B cell (primary cell): ENCODE data around the gene CBLN3. TPM values are rescaled to one million over a fixed set of nuclear protein-coding genes. Genes with fewer than 3 reads are reported as not detected.

ENCODE experiments used
- ATAC-seq: fragments of 200-7000 bp; cut with Tn5 transposase; one replicate; pipeline ENCODE4 v1.10.0; 2021; ENCODE audit warnings: low read depth, mild to moderate bottlenecking, moderate number of reproducible peaks, moderate library complexity
- CTCF ChIA-PET: fragments of 350-600 bp; sonication (Branson Sonifier 250); formaldehyde crosslinking; loops from one replicate; lab custom pipeline; 2021; ENCODE audit warnings: antibody characterized with exemption, inconsistent platforms; lab: Charles Lee
- POLR2A ChIA-PET: fragments of 350-600 bp; sonication (Branson Sonifier 250); formaldehyde crosslinking; loops from one replicate; lab custom pipeline; 2021; ENCODE audit warnings: antibody characterized with exemption; lab: Charles Lee
- DNase-seq: peaks from one replicate; pipeline ENCODE4 v3.0.0; 2013
- H2AFZ ChIP-seq: 2 replicates; pipeline ENCODE4 v1.6.1; 2012; ENCODE audit warnings: mild to moderate bottlenecking, low read depth, low read length; ENCODE audit not compliant: insufficient read depth, poor library complexity, severe bottlenecking
- H3K27ac ChIP-seq, 2 donors: 1 replicate in 1 of 2; 2 replicates in 1 of 2; pipeline ENCODE4 v1.5.1; 2012 to 2013; ENCODE audit warnings: low read length in 2 of 2, mild to moderate bottlenecking in 2 of 2, moderate library complexity in 1 of 2
- H3K27me3 ChIP-seq, 4 experiments: fragments of 200-600 bp in 1 of 4; sonication (generic) in 1 of 4; replicated peaks in 1 of 4; 1 replicate in 2 of 4; 2 replicates in 2 of 4; pipeline versions ENCODE4 v1.6.1 to v1.7.0; 2013 to 2016; ENCODE audit warnings: low read length in 3 of 4, mild to moderate bottlenecking in 2 of 4, mixed read lengths in 1 of 4, moderate library complexity in 1 of 4; ENCODE audit not compliant: insufficient read depth in 4 of 4, control insufficient read depth in 3 of 4; ENCODE audit errors: control extremely low read depth in 1 of 4
- H3K36me3 ChIP-seq, 2 experiments: replicated peaks in 1 of 2; 1 replicate in 1 of 2; 2 replicates in 1 of 2; pipeline versions ENCODE4 v1.6.1 to v1.7.1; 2013; ENCODE audit warnings: low read length in 1 of 2; ENCODE audit not compliant: insufficient read depth in 2 of 2, control insufficient read depth in 1 of 2; ENCODE audit errors: control extremely low read depth in 1 of 2, extremely low read depth in 1 of 2
- H3K4me1 ChIP-seq, 2 donors: fragments of 200-600 bp in 1 of 2; sonication (generic) in 1 of 2; 1 replicate in 1 of 2; 2 replicates in 1 of 2; pipeline versions ENCODE4 v1.5.1 to v1.6.1; 2013 to 2017; ENCODE audit warnings: low read length in 2 of 2; ENCODE audit not compliant: control insufficient read depth in 2 of 2, insufficient read depth in 2 of 2
- H3K4me2 ChIP-seq: replicated peaks from 2 replicates; pipeline ENCODE3; 2012; ENCODE audit warnings: mild to moderate bottlenecking, low read depth, low read length; ENCODE audit not compliant: poor library complexity, severe bottlenecking
- H3K4me3 ChIP-seq, 5 experiments: fragments of 200-600 bp in 1 of 5; sonication (generic) in 1 of 5; 1 replicate in 3 of 5; 2 replicates in 2 of 5; pipeline versions ENCODE4 v1.5.1 to v1.7.0; 2011 to 2016; ENCODE audit warnings: low read length in 4 of 5, mild to moderate bottlenecking in 4 of 5, low read depth in 2 of 5, control low read depth in 1 of 5, moderate library complexity in 1 of 5; ENCODE audit not compliant: insufficient read depth in 1 of 5; ENCODE audit errors: control extremely low read depth in 1 of 5, extremely low read depth in 1 of 5
- H3K79me2 ChIP-seq: fragments of 200-600 bp; sonication (generic); one replicate; pipeline ENCODE4 v1.6.0; 2016; ENCODE audit warnings: low read length; ENCODE audit not compliant: control insufficient read depth, insufficient read depth
- H3K9ac ChIP-seq: fragments of 200-600 bp; sonication (generic); 2 replicates; pipeline ENCODE4 v1.6.1; 2017; ENCODE audit warnings: mild to moderate bottlenecking, low read length, moderate library complexity
- H3K9me3 ChIP-seq, 3 donors: one replicate each; pipeline versions ENCODE4 v1.6.1 to v1.7.1; 2013; ENCODE audit warnings: low read length in 2 of 3; ENCODE audit not compliant: control insufficient read depth in 2 of 3, insufficient read depth in 1 of 3; ENCODE audit errors: control extremely low read depth in 1 of 3
- H4K20me1 ChIP-seq: 2 replicates; pipeline ENCODE4 v1.6.0; 2012; ENCODE audit warnings: mild to moderate bottlenecking, low read length; ENCODE audit not compliant: insufficient read depth, control insufficient read depth, poor library complexity, severe bottlenecking
- H3K27ac Mint-ChIP-seq: one replicate; pipeline ENCODE4 v1.8.0; 2021; ENCODE audit warnings: mixed read lengths
- H3K27me3 Mint-ChIP-seq: one replicate; pipeline ENCODE4 v1.8.0; 2021; ENCODE audit warnings: mixed read lengths
- H3K4me1 Mint-ChIP-seq: one replicate; pipeline ENCODE4 v1.8.0; 2021; ENCODE audit warnings: mixed read lengths
- H3K4me3 Mint-ChIP-seq: one replicate; pipeline ENCODE4 v1.8.0; 2021; ENCODE audit warnings: mixed read lengths
- H3K9me3 Mint-ChIP-seq: one replicate; pipeline ENCODE4 v1.8.0; 2022; ENCODE audit warnings: mixed read lengths; ENCODE audit not compliant: insufficient read depth
- EZH2 ChIP-seq: IDR thresholded peaks from 2 replicates; pipeline ENCODE4 v1.6.1; 2012; ENCODE audit warnings: borderline replicate concordance, low read depth, mild to moderate bottlenecking, moderate library complexity, low read length; ENCODE audit not compliant: insufficient read depth, poor library complexity, severe bottlenecking
- WGBS: methylation state at CpG from one replicate; pipeline ENCODE4 v1.1.5; 2013; ENCODE audit warnings: missing lambda C conversion rate; ENCODE audit not compliant: insufficient coverage; 5-methylcytosine and 5-hydroxymethylcytosine counted together
- intact Hi-C: fragments of 100-400 bp; cut with micrococcal nuclease; formaldehyde crosslinking; loops from one replicate; pipeline ENCODE4 v1.10.0; 2022
- polyA plus RNA-seq: library from polyadenylated mRNA; depleted of rRNA; stranded (reverse); fragments of >200 nt; gene quantifications from 2 replicates; pipeline ENCODE4 v1.2.3, GENCODE V29; 2012
- total RNA-seq, 2 donors: library from RNA; stranded (reverse); fragments of 120-200 nt in 1 of 2; gene quantifications; 1 replicate in 1 of 2; 2 replicates in 1 of 2; pipeline versions ENCODE4 v1.2.3 to v1.2.4, GENCODE V29; 2013 to 2022
- TF ChIP-seq, protein P1 (sequence below): fragments of 200-600 bp; IDR thresholded peaks from one replicate; pipeline ENCODE4 v1.8.0; 2022; ENCODE audit warnings: antibody characterized with exemption, mild to moderate bottlenecking

The CBLN3 gene
- total and polyA plus RNA-seq, 2 donors (not counting 1 experiment from before 2014, with no cell fraction given): 35.0 to 134 TPM

DNA sequence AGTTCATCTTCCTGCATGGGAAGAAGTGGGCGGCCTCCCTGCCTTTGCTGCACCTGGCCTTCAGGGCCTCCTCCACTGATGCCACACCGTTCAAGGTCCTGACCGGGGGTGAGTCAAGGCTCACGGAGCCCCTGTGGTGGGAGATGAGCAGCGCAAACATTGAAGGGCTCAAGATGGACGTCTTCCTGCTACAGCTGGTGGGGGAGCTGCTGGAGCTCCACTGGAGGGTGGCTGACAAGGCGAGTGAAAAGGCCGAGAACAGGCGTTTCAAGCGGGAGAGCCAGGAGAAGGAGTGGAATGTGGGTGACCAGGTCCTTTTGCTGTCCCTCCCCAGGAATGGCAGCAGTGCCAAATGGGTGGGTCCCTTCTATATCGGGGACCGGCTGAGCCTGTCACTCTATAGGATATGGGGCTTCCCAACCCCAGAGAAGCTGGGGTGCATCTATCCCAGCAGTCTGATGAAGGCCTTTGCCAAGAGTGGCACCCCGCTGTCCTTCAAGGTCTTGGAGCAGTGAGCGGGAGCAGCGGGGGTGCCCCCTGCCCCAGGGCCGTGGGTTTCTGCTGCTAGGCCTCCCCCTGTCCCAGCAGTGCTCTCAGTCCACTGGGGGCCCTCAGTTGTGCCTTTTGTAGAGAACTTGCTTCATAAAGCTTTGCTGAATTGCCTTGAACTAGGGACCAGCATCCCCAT, 12.4 kb downstream of the CBLN3 start:
- Mint-ChIP-seq H3K27ac (no peak overlapping the region), H3K9me3 (no peaks in the 10 kb centered on the region), H3K4me3 (no peak overlapping the region), H3K4me1 (no peaks in the 10 kb centered on the region), H3K27me3 (peaks cover 34% of the 10 kb centered on the region)
- ATAC-seq: no peak
- H3K36me3 ChIP-seq: no peaks in the 10 kb centered on the region
- no peaks in the 10 kb centered on the region for H3K9me3 ChIP-seq
- H3K9ac ChIP-seq: no peak overlapping the region
- POLR2A ChIA-PET: no interaction called here
- H3K4me1 ChIP-seq: peaks cover under 1% of the 10 kb centered on the region in 2 donors
- intact Hi-C loops: no loop called here
- no peak overlapping the region for H3K27ac ChIP-seq
- WGBS: 81% methylated on average over 16 of the region's 16 CpGs
- CTCF ChIA-PET: interaction anchor here (0.9 to 3.3 kb wide), 2 partner anchors 14 to 15 kb away, joined by 4 to 18 read pairs; partner anchors contain the start of genes CBLN3 and KHNYN
- no peaks in the 10 kb centered on the region for H4K20me1 ChIP-seq
- TF ChIP-seq, protein P1, sequence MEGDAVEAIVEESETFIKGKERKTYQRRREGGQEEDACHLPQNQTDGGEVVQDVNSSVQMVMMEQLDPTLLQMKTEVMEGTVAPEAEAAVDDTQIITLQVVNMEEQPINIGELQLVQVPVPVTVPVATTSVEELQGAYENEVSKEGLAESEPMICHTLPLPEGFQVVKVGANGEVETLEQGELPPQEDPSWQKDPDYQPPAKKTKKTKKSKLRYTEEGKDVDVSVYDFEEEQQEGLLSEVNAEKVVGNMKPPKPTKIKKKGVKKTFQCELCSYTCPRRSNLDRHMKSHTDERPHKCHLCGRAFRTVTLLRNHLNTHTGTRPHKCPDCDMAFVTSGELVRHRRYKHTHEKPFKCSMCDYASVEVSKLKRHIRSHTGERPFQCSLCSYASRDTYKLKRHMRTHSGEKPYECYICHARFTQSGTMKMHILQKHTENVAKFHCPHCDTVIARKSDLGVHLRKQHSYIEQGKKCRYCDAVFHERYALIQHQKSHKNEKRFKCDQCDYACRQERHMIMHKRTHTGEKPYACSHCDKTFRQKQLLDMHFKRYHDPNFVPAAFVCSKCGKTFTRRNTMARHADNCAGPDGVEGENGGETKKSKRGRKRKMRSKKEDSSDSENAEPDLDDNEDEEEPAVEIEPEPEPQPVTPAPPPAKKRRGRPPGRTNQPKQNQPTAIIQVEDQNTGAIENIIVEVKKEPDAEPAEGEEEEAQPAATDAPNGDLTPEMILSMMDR: no peak
- TF ChIP-seq EZH2: no peak
- peaks cover 0 to 43% (median 7%) of the 10 kb centered on the region in 4 experiments for H3K27me3 ChIP-seq
- H3K4me2 ChIP-seq: no peak overlapping the region
- no peak overlapping the region for H2AFZ ChIP-seq
- no peak overlapping the region for H3K4me3 ChIP-seq
- DNase-seq: no peak
- no peaks in the 10 kb centered on the region for H3K79me2 ChIP-seq

DNA sequence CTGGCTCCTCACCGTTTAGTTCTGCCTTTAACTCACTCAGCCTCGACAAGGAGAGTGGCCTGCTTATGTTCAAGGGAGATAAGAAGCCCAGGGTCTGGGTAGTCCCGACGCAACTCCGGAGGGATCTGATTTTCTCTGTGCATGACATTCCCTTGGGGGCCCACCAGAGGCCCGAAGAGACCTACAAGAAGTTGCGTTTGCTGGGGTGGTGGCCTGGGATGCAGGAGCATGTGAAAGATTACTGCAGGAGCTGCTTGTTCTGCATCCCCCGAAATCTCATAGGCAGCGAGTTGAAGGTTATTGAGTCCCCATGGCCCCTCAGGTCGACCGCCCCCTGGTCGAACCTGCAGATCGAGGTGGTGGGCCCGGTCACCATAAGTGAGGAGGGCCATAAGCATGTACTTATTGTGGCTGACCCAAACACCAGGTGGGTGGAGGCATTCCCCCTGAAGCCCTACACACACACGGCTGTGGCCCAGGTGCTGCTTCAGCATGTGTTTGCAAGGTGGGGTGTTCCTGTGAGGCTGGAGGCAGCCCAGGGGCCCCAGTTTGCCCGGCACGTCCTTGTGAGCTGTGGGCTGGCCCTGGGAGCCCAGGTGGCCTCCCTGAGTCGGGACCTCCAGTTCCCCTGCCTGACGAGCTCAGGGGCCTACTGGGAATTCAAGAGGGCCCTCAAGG, 13.1 kb downstream of the CBLN3 start:
- no peak for DNase-seq
- peaks cover 34% of the 10 kb centered on the region for H3K27me3 Mint-ChIP-seq
- H3K4me3 Mint-ChIP-seq: no peak overlapping the region

More for the DNA sequence above, 13.1 kb downstream of the CBLN3 start:
- Histone ChIP-seq H3K9ac (no peak overlapping the region), H3K27me3 (peaks cover 0 to 43% (median 7%) of the 10 kb centered on the region in 4 experiments), H2AFZ (no peak overlapping the region), H4K20me1 (no peaks in the 10 kb centered on the region), H3K27ac (no peak overlapping the region), H3K4me3 (no peak overlapping the region), H3K4me2 (no peak overlapping the region), H3K79me2 (no peaks in the 10 kb centered on the region), H3K4me1 (no peaks in the 10 kb centered on the region), H3K9me3 (no peaks in the 10 kb centered on the region), H3K36me3 (no peaks in the 10 kb centered on the region)
- H3K9me3 Mint-ChIP-seq: no peaks in the 10 kb centered on the region
- ATAC-seq: no peak
- ChIA-PET POLR2A (no interaction called here), CTCF (interaction anchor here (0.9 kb wide), 1 partner anchor 15 kb away, joined by 4 read pairs; no protein-coding TSS in a partner anchor)
- H3K4me1 Mint-ChIP-seq: no peaks in the 10 kb centered on the region
- 68% methylated on average over 18 of the region's 19 CpGs for WGBS
- intact Hi-C loops: no loop called here
- no peak overlapping the region for H3K27ac Mint-ChIP-seq
- TF ChIP-seq, protein P1: no peak
- TF ChIP-seq EZH2: no peak
